ENCODE data around the gene HYAL3.

DNA sequence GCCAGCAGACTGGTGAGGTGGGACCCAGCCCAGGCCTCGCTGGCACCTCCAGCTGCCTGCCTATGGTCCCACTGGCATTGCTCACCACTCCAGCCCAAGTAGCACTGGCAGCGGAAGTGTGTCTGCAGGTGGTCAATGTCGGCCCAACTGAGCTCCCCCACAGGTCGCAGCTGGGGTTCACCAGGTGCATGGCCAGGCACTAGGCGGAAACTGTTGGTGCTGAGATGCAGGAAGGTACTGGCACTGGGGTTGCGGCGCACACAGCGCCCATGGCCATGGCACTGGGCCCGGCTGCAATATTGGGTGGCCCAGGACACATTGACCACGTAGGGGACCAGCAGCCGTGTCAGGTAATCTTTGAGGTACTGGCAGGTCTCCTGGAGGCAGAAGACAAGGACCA is 19.0 kb upstream of the HYAL3 start:
- TF ChIP-seq, protein P1, sequence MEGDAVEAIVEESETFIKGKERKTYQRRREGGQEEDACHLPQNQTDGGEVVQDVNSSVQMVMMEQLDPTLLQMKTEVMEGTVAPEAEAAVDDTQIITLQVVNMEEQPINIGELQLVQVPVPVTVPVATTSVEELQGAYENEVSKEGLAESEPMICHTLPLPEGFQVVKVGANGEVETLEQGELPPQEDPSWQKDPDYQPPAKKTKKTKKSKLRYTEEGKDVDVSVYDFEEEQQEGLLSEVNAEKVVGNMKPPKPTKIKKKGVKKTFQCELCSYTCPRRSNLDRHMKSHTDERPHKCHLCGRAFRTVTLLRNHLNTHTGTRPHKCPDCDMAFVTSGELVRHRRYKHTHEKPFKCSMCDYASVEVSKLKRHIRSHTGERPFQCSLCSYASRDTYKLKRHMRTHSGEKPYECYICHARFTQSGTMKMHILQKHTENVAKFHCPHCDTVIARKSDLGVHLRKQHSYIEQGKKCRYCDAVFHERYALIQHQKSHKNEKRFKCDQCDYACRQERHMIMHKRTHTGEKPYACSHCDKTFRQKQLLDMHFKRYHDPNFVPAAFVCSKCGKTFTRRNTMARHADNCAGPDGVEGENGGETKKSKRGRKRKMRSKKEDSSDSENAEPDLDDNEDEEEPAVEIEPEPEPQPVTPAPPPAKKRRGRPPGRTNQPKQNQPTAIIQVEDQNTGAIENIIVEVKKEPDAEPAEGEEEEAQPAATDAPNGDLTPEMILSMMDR (conservative IDR thresholded peaks at IDR 0.05; ENCODE audit: low read length), result no peak
- TF ChIP-seq EZH2phosphoT487 (IDR thresholded peaks at IDR 0.05; ENCODE audit: borderline replicate concordance, low read depth, low read length), result no peak
